HEK293T (cell line): ENCODE data around the gene DOHH.

Experiments used
- BHLHE40 ChIP-seq: fragments of 450-650 bp; IDR thresholded peaks from 2 replicates; pipeline ENCODE4 v1.6.1; 2016; ENCODE audit warnings: mild to moderate bottlenecking, moderate library complexity, borderline replicate concordance
- FOXA1 ChIP-seq: fragments of 450-650 bp; IDR thresholded peaks from 2 replicates; pipeline ENCODE4 v1.6.1; 2016; ENCODE audit warnings: mild to moderate bottlenecking
- FOXM1 ChIP-seq: fragments of 450-650 bp; IDR thresholded peaks from 2 replicates; pipeline ENCODE4 v1.6.1; 2017; ENCODE audit warnings: mild to moderate bottlenecking, borderline replicate concordance
- SUZ12 ChIP-seq: fragments of 450-650 bp; IDR thresholded peaks from 2 replicates; pipeline ENCODE4 v1.6.1; 2016; ENCODE audit warnings: mild to moderate bottlenecking
- ZNF384 ChIP-seq: fragments of 450-650 bp; IDR thresholded peaks from 2 replicates; pipeline ENCODE4 v1.6.1; 2016

DNA sequence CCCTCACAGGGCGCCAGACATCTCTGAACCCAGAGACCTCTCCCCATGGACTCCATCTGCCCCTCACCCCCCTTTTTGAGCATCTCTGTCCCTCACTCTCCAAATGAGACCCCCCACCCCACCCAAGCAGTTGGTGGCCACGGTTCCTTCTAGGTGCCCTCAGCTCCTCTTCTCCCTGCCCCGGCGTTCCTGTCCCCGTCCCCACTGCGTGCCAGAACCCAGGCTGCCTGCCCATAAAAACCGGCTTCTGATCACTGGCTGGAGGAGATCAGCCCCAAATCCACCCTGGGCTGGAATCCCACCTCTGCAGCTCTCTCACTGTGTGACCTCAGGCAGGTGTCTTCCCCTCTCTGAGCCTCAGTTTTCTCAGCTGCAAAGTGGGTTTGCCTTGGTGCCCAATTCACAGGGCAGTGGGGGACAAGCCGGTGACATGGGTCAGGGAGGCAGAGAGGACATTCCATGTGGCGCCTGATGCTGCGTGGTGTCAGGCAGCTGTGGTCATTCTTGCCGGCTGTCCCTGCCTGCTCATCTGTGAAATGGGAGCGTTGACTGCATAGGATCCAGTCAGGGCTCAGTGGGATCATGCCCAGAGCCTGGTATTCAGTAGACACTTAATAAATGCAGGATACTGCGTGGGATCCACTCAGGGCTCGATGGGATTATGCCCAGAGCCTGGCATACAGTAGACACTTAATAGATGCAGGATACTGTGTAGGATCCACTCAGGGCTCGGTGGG is 45.6 kb downstream of the DOHH start:
- TF ChIP-seq SUZ12 (no peak), ZNF384 (no peak), FOXA1 (no peak), FOXM1 (no peak), BHLHE40 (no peak)
